Peyer's patch (tissue), 4 donors: ENCODE results near the gene IFNA8. TPM values are rescaled to one million over a fixed set of nuclear protein-coding genes. Genes with fewer than 3 reads are reported as not detected.

Experiments used
- DNase-seq, 3 donors: peaks; one replicate each; pipeline ENCODE4 v3.0.0-alpha.2; 2017 to 2019
- H3K27ac ChIP-seq, 4 donors: fragments of 200-600 bp; sonication (generic); one replicate each; pipeline ENCODE4 v1.5.1; 2016 to 2019
- H3K27me3 ChIP-seq, 2 donors: fragments of 200-600 bp; sonication (generic); one replicate each; pipeline ENCODE4 v1.5.1; 2019
- H3K36me3 ChIP-seq, 3 donors: fragments of 200-600 bp; sonication (generic); one replicate each; pipeline ENCODE4 v1.5.1; 2016 to 2019
- H3K4me1 ChIP-seq, 4 donors: fragments of 200-600 bp; sonication (generic); one replicate each; pipeline ENCODE4 v1.5.1; 2016 to 2019
- H3K4me3 ChIP-seq, 4 donors: fragments of 200-600 bp; sonication (generic); 1 replicate in 3 of 4; 2 replicates in 1 of 4; pipeline ENCODE4 v1.5.1; 2016 to 2019; ENCODE audit warnings: mild to moderate bottlenecking in 1 of 4
- H3K9me3 ChIP-seq, 4 donors: fragments of 200-600 bp; sonication (generic); one replicate each; pipeline ENCODE4 v1.5.1; 2016 to 2019; ENCODE audit warnings: mild to moderate bottlenecking in 1 of 4
- CTCF ChIP-seq, 6 experiments: fragments of 450-650 bp in 4 of 6; fragments of 200-600 bp in 2 of 6; sonication (generic) in 1 of 6; IDR thresholded peaks; one replicate each; pipeline ENCODE4 v1.5.1; 2017 to 2019; ENCODE audit warnings: antibody characterized with exemption in 6 of 6, mild to moderate bottlenecking in 3 of 6, moderate library complexity in 1 of 6
- POLR2A ChIP-seq, 2 donors: fragments of 450-650 bp; IDR thresholded peaks; one replicate each; pipeline ENCODE4 v1.5.1; 2017; ENCODE audit warnings: antibody characterized with exemption in 2 of 2, mild to moderate bottlenecking in 2 of 2, moderate library complexity in 2 of 2
- total RNA-seq, 4 donors: library from RNA; depleted of rRNA; stranded (reverse); fragments of >200 nt; gene quantifications; one replicate each; pipeline ENCODE4 v1.1.0, GENCODE V29; 2016

The IFNA8 gene
- total RNA-seq, 4 donors from 2014 or later = not detected

- no peaks in the 10 kb centered on the region for H3K36me3 ChIP-seq
- no peaks in the 10 kb centered on the region for H3K9me3 ChIP-seq
- peak overlapping the region in 2 of 4 donors; percentile 36 to 42 for H3K4me3 ChIP-seq
- no peaks in the 10 kb centered on the region for H3K27me3 ChIP-seq
- TF ChIP-seq CTCF (IDR thresholded peaks at IDR 0.05) = no peak
- no peak for TF ChIP-seq POLR2A (IDR thresholded peaks at IDR 0.05)
- DNase-seq = no peak
- H3K4me1 ChIP-seq = peaks cover 0 to 6% (median 1%) of the 10 kb centered on the region in 4 donors
- H3K27ac ChIP-seq = no peak overlapping the region
Measured at GRCh38 chr9:21402386-21403251, 6.3 kb upstream of the IFNA8 start.

GRCh38 chr9:21404146-21404545, 4.8 kb upstream of the IFNA8 start:
- no peak overlapping the region for H3K4me3 ChIP-seq
- H3K9me3 ChIP-seq = no peaks in the 10 kb centered on the region
- H3K4me1 ChIP-seq = peaks cover 0 to 6% (median 1%) of the 10 kb centered on the region in 4 donors
- DNase-seq = no peak
- H3K27ac ChIP-seq = no peak overlapping the region
- H3K27me3 ChIP-seq = no peaks in the 10 kb centered on the region
- TF ChIP-seq CTCF (IDR thresholded peaks at IDR 0.05) (no peak), POLR2A (IDR thresholded peaks at IDR 0.05) (no peak)
- H3K36me3 ChIP-seq = no peaks in the 10 kb centered on the region

GRCh38 chr9:21412107-21412506, 3.2 kb downstream of the IFNA8 start:
- Histone ChIP-seq H3K4me3 (no peak overlapping the region), H3K4me1 (no peaks in the 10 kb centered on the region), H3K27ac (no peak overlapping the region), H3K9me3 (no peaks in the 10 kb centered on the region), H3K27me3 (no peaks in the 10 kb centered on the region), H3K36me3 (no peaks in the 10 kb centered on the region)
- DNase-seq = no peak
- TF ChIP-seq POLR2A (IDR thresholded peaks at IDR 0.05) (no peak), CTCF (IDR thresholded peaks at IDR 0.05) (no peak)

GRCh38 chr9:21413151-21413550, 4.2 kb downstream of the IFNA8 start:
- no peaks in the 10 kb centered on the region for H3K9me3 ChIP-seq
- no peaks in the 10 kb centered on the region for H3K4me1 ChIP-seq
- no peak overlapping the region for H3K4me3 ChIP-seq
- no peaks in the 10 kb centered on the region for H3K27me3 ChIP-seq
- no peak for DNase-seq
- H3K36me3 ChIP-seq = no peaks in the 10 kb centered on the region
- TF ChIP-seq POLR2A (IDR thresholded peaks at IDR 0.05) (no peak), CTCF (IDR thresholded peaks at IDR 0.05) (no peak)
- H3K27ac ChIP-seq = no peak overlapping the region

- Histone ChIP-seq H3K36me3 (no peaks in the 10 kb centered on the region), H3K27ac (no peak overlapping the region), H3K4me3 (no peak overlapping the region), H3K4me1 (no peaks in the 10 kb centered on the region), H3K27me3 (no peaks in the 10 kb centered on the region), H3K9me3 (no peaks in the 10 kb centered on the region)
- no peak for DNase-seq
- TF ChIP-seq CTCF (IDR thresholded peaks at IDR 0.05) = peak in 2 of 6 experiments; percentile 6 to 15
- no peak for TF ChIP-seq POLR2A (IDR thresholded peaks at IDR 0.05)
Measured at GRCh38 chr9:21413624-21414023, 4.7 kb downstream of the IFNA8 start.
